ENCODE data around the gene SND1. TPM values are rescaled to one million over a fixed set of nuclear protein-coding genes. Genes with fewer than 3 reads are reported as not detected.

The SND1 gene
- total and polyA plus RNA-seq, 2 donors from 2014 or later, result 83.0 to 154 TPM

GRCh38 chr7:127612263-127612662 lies 39.7 kb upstream of the SND1 start:
- Histone ChIP-seq H3K4me3 (ENCODE audit: low read length in 3 of 3) (no peak overlapping the region), H3K9me3 (ENCODE audit: control insufficient read depth in 2 of 3, insufficient read depth in 1 of 3, low read length in 3 of 3) (peaks cover 0 to 5% (median 3%) of the 10 kb centered on the region in 3 donors), H3K27ac (ENCODE audit: low read depth in 2 of 2, low read length in 2 of 2) (no peak overlapping the region), H3K4me1 (ENCODE audit: control insufficient read depth in 2 of 3, insufficient read depth in 2 of 3, low read depth in 1 of 3, low read length in 3 of 3) (no peaks in the 10 kb centered on the region), H3K36me3 (ENCODE audit: control insufficient read depth in 2 of 3, insufficient read depth in 3 of 3, low read length in 3 of 3) (no peaks in the 10 kb centered on the region), H3K9ac (ENCODE audit: low read length in 3 of 3) (no peak overlapping the region), H3K27me3 (ENCODE audit: control insufficient read depth, insufficient read depth, low read length) (no peaks in the 10 kb centered on the region)
- no peak for TF ChIP-seq CTCF (IDR thresholded peaks at IDR 0.05; ENCODE audit: borderline replicate concordance, extremely low read depth, insufficient read depth)
- intact Hi-C loops (cut with DNase I), result no loop called here
- DNase-seq (no peak), FAIRE-seq (no peak)

- Histone ChIP-seq H3K9ac (ENCODE audit: low read length in 3 of 3) (no peak overlapping the region), H3K27ac (ENCODE audit: low read depth in 2 of 2, low read length in 2 of 2) (no peak overlapping the region), H3K9me3 (ENCODE audit: control insufficient read depth in 2 of 3, insufficient read depth in 1 of 3, low read length in 3 of 3) (no peaks in the 10 kb centered on the region), H3K4me1 (ENCODE audit: control insufficient read depth in 2 of 3, insufficient read depth in 2 of 3, low read depth in 1 of 3, low read length in 3 of 3) (no peaks in the 10 kb centered on the region), H3K36me3 (ENCODE audit: control insufficient read depth in 2 of 3, insufficient read depth in 3 of 3, low read length in 3 of 3) (no peaks in the 10 kb centered on the region), H3K4me3 (ENCODE audit: low read length in 3 of 3) (no peak overlapping the region), H3K27me3 (ENCODE audit: control insufficient read depth, insufficient read depth, low read length) (no peaks in the 10 kb centered on the region)
- TF ChIP-seq CTCF (IDR thresholded peaks at IDR 0.05; ENCODE audit: borderline replicate concordance, extremely low read depth, insufficient read depth), result no peak
- DNase-seq (no peak), FAIRE-seq (no peak)
- intact Hi-C loops (cut with DNase I), result no loop called here
Measured at GRCh38 chr7:127616724-127617123, 35.3 kb upstream of the SND1 start.

GRCh38 chr7:127618042-127618441 lies 34.0 kb upstream of the SND1 start, which contains the start of gene PAX4:
Gene PAX4, minus strand, starts transcription at chr7:127618142. Its CDS starts 2,214 bp downstream, at chr7:127615928.
- Histone ChIP-seq H3K9ac (ENCODE audit: low read length in 3 of 3) (no peak within 1 kb of the TSS), H3K4me1 (ENCODE audit: control insufficient read depth in 2 of 3, insufficient read depth in 2 of 3, low read depth in 1 of 3, low read length in 3 of 3) (no peaks in the 10 kb centered on the region), H3K27ac (ENCODE audit: low read depth in 2 of 2, low read length in 2 of 2) (no peak within 1 kb of the TSS), H3K9me3 (ENCODE audit: control insufficient read depth in 2 of 3, insufficient read depth in 1 of 3, low read length in 3 of 3) (no peaks in the 10 kb centered on the region), H3K4me3 (ENCODE audit: low read length in 3 of 3) (no peak within 1 kb of the TSS), H3K36me3 (ENCODE audit: control insufficient read depth in 2 of 3, insufficient read depth in 3 of 3, low read length in 3 of 3) (no peaks in the 10 kb centered on the region), H3K27me3 (ENCODE audit: control insufficient read depth, insufficient read depth, low read length) (no peaks in the 10 kb centered on the region)
- DNase-seq, result no peak
- no peak for TF ChIP-seq CTCF (IDR thresholded peaks at IDR 0.05; ENCODE audit: borderline replicate concordance, extremely low read depth, insufficient read depth)
- intact Hi-C loops (cut with DNase I), result no loop called here
- no peak for FAIRE-seq

DNA sequence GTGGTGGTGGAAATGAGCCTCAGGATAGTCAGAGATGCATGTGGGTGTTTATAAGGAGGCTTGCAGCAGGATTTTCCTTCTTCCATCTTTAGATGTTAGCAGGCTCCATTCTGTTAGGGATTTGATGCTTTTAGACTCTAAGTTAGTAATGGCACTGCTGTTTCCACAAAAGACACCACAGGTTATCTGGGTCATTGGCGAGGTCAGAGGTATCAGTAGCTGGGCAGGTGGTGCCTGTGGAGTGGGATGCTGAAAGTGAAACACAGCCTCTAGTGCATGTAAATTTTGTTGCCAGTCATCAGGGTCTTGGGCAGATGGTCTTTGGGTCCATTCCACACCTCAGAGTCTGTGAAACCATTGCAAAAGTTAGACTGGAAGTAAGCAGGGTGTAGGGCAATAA lies 33.2 kb upstream of the SND1 start:
- no peak overlapping the region for H3K9ac ChIP-seq (ENCODE audit: low read length in 3 of 3)
- intact Hi-C loops (cut with DNase I), result no loop called here
- no peak overlapping the region for H3K4me3 ChIP-seq (ENCODE audit: low read length in 3 of 3)
- H3K27ac ChIP-seq (ENCODE audit: low read depth in 2 of 2, low read length in 2 of 2), result no peak overlapping the region
- H3K4me1 ChIP-seq (ENCODE audit: control insufficient read depth in 2 of 3, insufficient read depth in 2 of 3, low read depth in 1 of 3, low read length in 3 of 3), result no peaks in the 10 kb centered on the region
- no peaks in the 10 kb centered on the region for H3K27me3 ChIP-seq (ENCODE audit: control insufficient read depth, insufficient read depth, low read length)
- H3K36me3 ChIP-seq (ENCODE audit: control insufficient read depth in 2 of 3, insufficient read depth in 3 of 3, low read length in 3 of 3), result no peaks in the 10 kb centered on the region
- no peak for DNase-seq
- H3K9me3 ChIP-seq (ENCODE audit: control insufficient read depth in 2 of 3, insufficient read depth in 1 of 3, low read length in 3 of 3), result no peaks in the 10 kb centered on the region
- no peak for FAIRE-seq
- TF ChIP-seq CTCF (IDR thresholded peaks at IDR 0.05; ENCODE audit: borderline replicate concordance, extremely low read depth, insufficient read depth), result no peak

Data from kidney (tissue), 14 donors.